Superior temporal gyrus (tissue), 1 donor: Measurements from ENCODE around the gene TMEM186.
"Not testable (repeated sequence)": the region's sequence is repeated elsewhere in the genome, so short reads cannot be mapped to it uniquely, and the experiment has no call there.

Experiments
- DNase-seq: peaks from one replicate; pipeline ENCODE4 v3.0.0-alpha.2; 2016; ENCODE audit errors: extremely low spot score

TMEM186 gene

GRCh38 chr16:8812162-8812843, 14.9 kb upstream of the TMEM186 start:
- DNase-seq: no peak

GRCh38 chr16:8808613-8809353, 11.3 kb upstream of the TMEM186 start:
- DNase-seq: no peak

GRCh38 chr16:8808009-8808408, 10.6 kb upstream of the TMEM186 start:
- no peak for DNase-seq

- no peak for DNase-seq
Observed at GRCh38 chr16:8807189-8807588, 9.8 kb upstream of the TMEM186 start.

- no peak for DNase-seq
Observed at GRCh38 chr16:8806272-8806983, 9.0 kb upstream of the TMEM186 start.

- DNase-seq: no peak
Observed at GRCh38 chr16:8804313-8804712, 6.9 kb upstream of the TMEM186 start.

GRCh38 chr16:8803733-8804132, 6.3 kb upstream of the TMEM186 start:
- DNase-seq: not testable (repeated sequence)

GRCh38 chr16:8801701-8802100, 4.3 kb upstream of the TMEM186 start:
- no peak for DNase-seq

- DNase-seq: no peak
Observed at GRCh38 chr16:8798535-8799157, 1.2 kb upstream of the TMEM186 start.

- no peak for DNase-seq
Observed at GRCh38 chr16:8798174-8798527, 712 bp upstream of the TMEM186 start.

- no peak for DNase-seq
Observed at GRCh38 chr16:8796469-8797363, 723 bp downstream of the TMEM186 start.

- DNase-seq: no peak
Observed at GRCh38 chr16:8795818-8796217, 1.6 kb downstream of the TMEM186 start.

GRCh38 chr16:8795091-8795490, 2.3 kb downstream of the TMEM186 start:
- DNase-seq: no peak

- no peak for DNase-seq
Observed at GRCh38 chr16:8788578-8789172, 8.8 kb downstream of the TMEM186 start.

- DNase-seq: not testable (repeated sequence)
Observed at GRCh38 chr16:8786316-8786715, 11.1 kb downstream of the TMEM186 start.

GRCh38 chr16:8785408-8785807, 12.0 kb downstream of the TMEM186 start:
- no peak for DNase-seq

- no peak for DNase-seq
Observed at GRCh38 chr16:8782673-8783072, 14.8 kb downstream of the TMEM186 start.

- no peak for DNase-seq
Observed at GRCh38 chr16:8781797-8782196, 15.6 kb downstream of the TMEM186 start.

GRCh38 chr16:8777217-8777616, 20.2 kb downstream of the TMEM186 start:
- no peak for DNase-seq

GRCh38 chr16:8776129-8776584, 21.3 kb downstream of the TMEM186 start:
- DNase-seq: no peak

GRCh38 chr16:8775359-8775758, 22.1 kb downstream of the TMEM186 start:
- DNase-seq: no peak
